H9 (cell line): Measurements from ENCODE around the gene MED17. TPM values are rescaled to one million over a fixed set of nuclear protein-coding genes. Genes with fewer than 3 reads are reported as not detected.

Source experiments
- DNase-seq: peaks from one replicate; pipeline ENCODE4 v3.0.0-alpha.2; 2017
- H2AFZ ChIP-seq: one replicate; pipeline ENCODE4 v1.6.1; 2013; ENCODE audit warnings: mild to moderate bottlenecking, low read length, control low read depth, moderate library complexity
- H2AK5ac ChIP-seq: 2 replicates; pipeline ENCODE4 v1.6.1; 2013; ENCODE audit warnings: low read length, control low read depth, mixed read lengths; ENCODE audit not compliant: insufficient read length
- H2BK120ac ChIP-seq: one replicate; pipeline ENCODE4 v1.6.1; 2013; ENCODE audit warnings: low read depth, mild to moderate bottlenecking, low read length, control low read depth, inconsistent platforms; ENCODE audit not compliant: poor library complexity, severe bottlenecking
- H2BK12ac ChIP-seq: 2 replicates; pipeline ENCODE4 v1.6.1; 2013; ENCODE audit warnings: low read length, control low read depth, mixed read lengths, low read depth; ENCODE audit not compliant: insufficient read length
- H2BK15ac ChIP-seq: 2 replicates; pipeline ENCODE4 v1.6.1; 2013; ENCODE audit warnings: low read depth, low read length, control low read depth
- H2BK20ac ChIP-seq: one replicate; pipeline ENCODE4 v1.6.1; 2013; ENCODE audit warnings: low read depth, mild to moderate bottlenecking, low read length, control low read depth, inconsistent platforms; ENCODE audit not compliant: poor library complexity, severe bottlenecking
- H2BK5ac ChIP-seq: 2 replicates; pipeline ENCODE4 v1.6.1; 2013; ENCODE audit warnings: low read length, control low read depth, mixed read lengths; ENCODE audit not compliant: insufficient read length
- H3K14ac ChIP-seq: 2 replicates; pipeline ENCODE4 v1.6.1; 2013; ENCODE audit warnings: low read length, control low read depth; ENCODE audit not compliant: insufficient read depth
- H3K18ac ChIP-seq: 2 replicates; pipeline ENCODE4 v1.6.1; 2013; ENCODE audit warnings: low read depth, mild to moderate bottlenecking, mixed read lengths, low read length, control low read depth; ENCODE audit not compliant: insufficient read length
- H3K23ac ChIP-seq: 2 replicates; pipeline ENCODE4 v1.6.1; 2013; ENCODE audit warnings: low read length, control low read depth, mixed read lengths, low read depth; ENCODE audit not compliant: insufficient read length
- H3K23me2 ChIP-seq: 2 replicates; pipeline ENCODE4 v1.6.1; 2013; ENCODE audit warnings: low read depth, mild to moderate bottlenecking, mixed read lengths, low read length, control low read depth; ENCODE audit not compliant: insufficient read length, poor library complexity, severe bottlenecking
- H3K27ac ChIP-seq: 2 replicates; pipeline ENCODE4 v1.5.1; 2013; ENCODE audit warnings: low read length, control low read depth, mixed read lengths, low read depth; ENCODE audit not compliant: insufficient read length
- H3K27me3 ChIP-seq: 2 replicates; pipeline ENCODE4 v1.6.1; 2013; ENCODE audit warnings: low read length, control low read depth, inconsistent platforms; ENCODE audit not compliant: insufficient read depth
- H3K4ac ChIP-seq: 2 replicates; pipeline ENCODE4 v1.6.1; 2013; ENCODE audit warnings: low read depth, mild to moderate bottlenecking, control low read depth, inconsistent platforms, low read length, moderate library complexity
- H3K4me1 ChIP-seq: 2 replicates; pipeline ENCODE4 v1.6.1; 2013; ENCODE audit warnings: low read length, control low read depth, inconsistent platforms; ENCODE audit not compliant: insufficient read depth
- H3K4me2 ChIP-seq: 2 replicates; pipeline ENCODE4 v1.6.1; 2013; ENCODE audit warnings: low read length, control low read depth, mixed read lengths; ENCODE audit not compliant: insufficient read length, insufficient read depth
- H3K56ac ChIP-seq: 2 replicates; pipeline ENCODE4 v1.6.1; 2013; ENCODE audit warnings: low read depth, mild to moderate bottlenecking, mixed read lengths, low read length, control low read depth; ENCODE audit not compliant: insufficient read length
- H3K79me1 ChIP-seq: 2 replicates; pipeline ENCODE4 v1.6.1; 2013; ENCODE audit warnings: low read depth, mild to moderate bottlenecking, moderate library complexity, low read length, control low read depth, inconsistent platforms; ENCODE audit not compliant: insufficient read depth, poor library complexity, severe bottlenecking
- H3K79me2 ChIP-seq: 2 replicates; pipeline ENCODE4 v1.6.1; 2013; ENCODE audit warnings: low read length, control low read depth, inconsistent platforms; ENCODE audit not compliant: insufficient read depth
- H3K9ac ChIP-seq: 2 replicates; pipeline ENCODE4 v1.6.1; 2013; ENCODE audit warnings: low read length, control low read depth, mixed read lengths; ENCODE audit not compliant: insufficient read length; ENCODE audit errors: extremely low read depth
- H3K9me3 ChIP-seq: one replicate; pipeline ENCODE4 v1.6.1; 2013; ENCODE audit warnings: low read depth, low read length, inconsistent platforms; ENCODE audit not compliant: control insufficient read depth
- H3T11ph ChIP-seq: one replicate; pipeline ENCODE4 v1.6.1; 2013; ENCODE audit warnings: mild to moderate bottlenecking, low read length, control low read depth, inconsistent platforms
- H4K20me1 ChIP-seq: one replicate; pipeline ENCODE4 v1.6.1; 2013; ENCODE audit not compliant: control insufficient read depth, insufficient read length, insufficient read depth
- H4K5ac ChIP-seq: 2 replicates; pipeline ENCODE4 v1.6.1; 2013; ENCODE audit warnings: low read depth, mild to moderate bottlenecking, mixed read lengths, low read length, control low read depth; ENCODE audit not compliant: insufficient read length
- H4K8ac ChIP-seq: replicated peaks from 2 replicates; pipeline ENCODE4 v1.6.1; 2013; ENCODE audit warnings: low read length, control low read depth, mixed read lengths, low read depth; ENCODE audit not compliant: insufficient read length
- H4K91ac ChIP-seq: 2 replicates; pipeline ENCODE4 v1.6.1; 2013; ENCODE audit warnings: low read depth, mild to moderate bottlenecking, moderate library complexity, mixed read lengths, low read length, control low read depth; ENCODE audit not compliant: insufficient read length
- H3K27ac Mint-ChIP-seq, 3 experiments: 2 replicates in 2 of 3; 3 replicates in 1 of 3; pipeline ENCODE4 v1.8.0; 2020 to 2021; ENCODE audit warnings: mixed read lengths in 3 of 3, mild to moderate bottlenecking in 1 of 3, moderate library complexity in 1 of 3
- H3K27me3 Mint-ChIP-seq: 2 replicates; pipeline ENCODE4 v1.8.0; 2021; ENCODE audit warnings: low read depth, mild to moderate bottlenecking, moderate library complexity, mixed read lengths
- H3K36me3 Mint-ChIP-seq, 3 experiments: 2 replicates in 2 of 3; 3 replicates in 1 of 3; pipeline ENCODE4 v1.8.0; 2020 to 2021; ENCODE audit warnings: low read depth in 3 of 3, mixed read lengths in 3 of 3; ENCODE audit not compliant: insufficient read depth in 1 of 3
- H3K4me1 Mint-ChIP-seq, 2 experiments: 2 replicates each; pipeline ENCODE4 v1.8.0; 2020; ENCODE audit warnings: mixed read lengths in 2 of 2
- H3K4me3 Mint-ChIP-seq, 2 experiments: 2 replicates in 1 of 2; 3 replicates in 1 of 2; pipeline ENCODE4 v1.8.0; 2020 to 2021; ENCODE audit warnings: mild to moderate bottlenecking in 2 of 2, mixed read lengths in 2 of 2, moderate library complexity in 1 of 2
- H3K9me3 Mint-ChIP-seq, 2 experiments: 2 replicates in 1 of 2; 3 replicates in 1 of 2; pipeline ENCODE4 v1.8.0; 2020; ENCODE audit warnings: mild to moderate bottlenecking in 2 of 2, mixed read lengths in 2 of 2, moderate library complexity in 1 of 2
- CTCF ChIP-seq: fragments of 200-600 bp; sonication (generic); conservative IDR thresholded peaks from 3 replicates; pipeline ENCODE4 v1.8.0; 2021; ENCODE audit warnings: antibody characterized with exemption, mild to moderate bottlenecking
- WGBS: extraction: QIAGEN DNeasy Blood & Tissue Kit; methylation state at CpG from one replicate; pipeline ENCODE4 v1.1.7; 2013; ENCODE audit warnings: missing lambda C conversion rate, low lambda C conversion rate, mixed read lengths; ENCODE audit not compliant: insufficient read length; ENCODE audit errors: extremely low coverage; 5-methylcytosine and 5-hydroxymethylcytosine counted together
- total RNA-seq: library from RNA; stranded (reverse); gene quantifications from 2 replicates; pipeline ENCODE4 v1.2.1, GENCODE V29; 2021

Gene MED17
- total RNA-seq, 1 experiment from 2014 or later, result 43.3 TPM

- Histone ChIP-seq H3K4me2 (no peak overlapping the region), H3K9ac (no peak overlapping the region), H4K20me1 (no peaks in the 10 kb centered on the region), H2AK5ac (no peak overlapping the region), H2BK120ac (no peak overlapping the region), H3K79me2 (no peaks in the 10 kb centered on the region), H3K18ac (no peak overlapping the region), H4K91ac (no peak overlapping the region), H2BK5ac (no peak overlapping the region), H2BK12ac (no peak overlapping the region), H4K8ac (no peak overlapping the region), H3K23me2 (no peaks in the 10 kb centered on the region), H3K27me3 (no peaks in the 10 kb centered on the region), H3K4me1 (no peaks in the 10 kb centered on the region), H3K79me1 (no peaks in the 10 kb centered on the region), H3K27ac (no peak overlapping the region), H3K23ac (no peak overlapping the region), H3K14ac (no peak overlapping the region), H3T11ph (no peak overlapping the region), H2AFZ (no peak overlapping the region), H3K56ac (no peak overlapping the region), H3K9me3 (no peaks in the 10 kb centered on the region), H2BK15ac (no peak overlapping the region), H4K5ac (no peak overlapping the region), H2BK20ac (no peak overlapping the region), H3K4ac (no peak overlapping the region)
- Mint-ChIP-seq H3K4me1 (peaks cover 0 to 7% of the 10 kb centered on the region in 2 experiments; a peak in 2 of 4 replicates), H3K27ac (no peak overlapping the region), H3K27me3 (no peaks in the 10 kb centered on the region; the same call in 1 of the 2 replicates), H3K36me3 (no peaks in the 10 kb centered on the region), H3K4me3 (no peak overlapping the region), H3K9me3 (no peaks in the 10 kb centered on the region)
- TF ChIP-seq CTCF, result no peak
- WGBS, result no CpG with 5 or more reads among the region's 6 CpGs
- DNase-seq, result peak; percentile 7
Measured at GRCh38 chr11:93842461-93842860, 58.4 kb downstream of the MED17 start.
